Ovary (tissue), 9 donors: Measurements from ENCODE around the gene PPARA. TPM values are rescaled to one million over a fixed set of nuclear protein-coding genes. Genes with fewer than 3 reads are reported as not detected.

Source experiments
- DNase-seq, 5 donors: peaks; one replicate each; pipeline ENCODE4 v3.0.0-alpha.2; 2019 to 2020
- H3K27ac ChIP-seq, 2 donors: fragments of 200-600 bp; one replicate each; pipeline versions ENCODE4 v1.5.1 to v1.8.0; 2019 to 2022
- H3K27me3 ChIP-seq: fragments of 200-600 bp; one replicate; pipeline ENCODE4 v1.8.0; 2022
- H3K36me3 ChIP-seq: fragments of 200-600 bp; sonication (generic); one replicate; pipeline ENCODE4 v1.5.1; 2019
- H3K4me1 ChIP-seq: one replicate; pipeline ENCODE4 v1.8.1; 2013; ENCODE audit warnings: mild to moderate bottlenecking, moderate library complexity; ENCODE audit not compliant: insufficient read depth
- H3K4me3 ChIP-seq: fragments of 200-600 bp; sonication (generic); one replicate; pipeline ENCODE4 v1.5.1; 2017
- H3K9me3 ChIP-seq, 2 donors: fragments of 200-600 bp in 1 of 2; sonication (generic) in 1 of 2; one replicate each; pipeline versions ENCODE4 v1.5.1 to v1.8.1; 2013 to 2019; ENCODE audit warnings: mild to moderate bottlenecking in 1 of 2, moderate library complexity in 1 of 2
- CTCF ChIP-seq, 3 donors: fragments of 450-650 bp in 2 of 3; fragments of 200-600 bp in 1 of 3; IDR thresholded peaks; one replicate each; pipeline versions ENCODE4 v1.5.1 to v1.8.0; 2016 to 2022; ENCODE audit warnings: antibody characterized with exemption in 3 of 3, mild to moderate bottlenecking in 1 of 3
- EP300 ChIP-seq: sonication (generic); formaldehyde crosslinking; IDR thresholded peaks from one replicate; pipeline ENCODE4 v1.6.1; 2017; ENCODE audit warnings: antibody characterized with exemption
- POLR2A ChIP-seq: fragments of 450-650 bp; IDR thresholded peaks from one replicate; pipeline ENCODE4 v1.6.1; 2017; ENCODE audit warnings: antibody characterized with exemption, mild to moderate bottlenecking, moderate library complexity
- WGBS, 3 donors: extraction: QIAGEN DNeasy Blood & Tissue Kit in 1 of 3; methylation state at CpG; one replicate each; pipeline versions ENCODE4 v1.1.5 to v1.1.7; 2013 to 2017; 5-methylcytosine and 5-hydroxymethylcytosine counted together
- intact Hi-C, 4 donors: fragments of 100-400 bp; cut with DNase I; formaldehyde crosslinking; loops; one replicate each; pipeline versions ENCODE4 v1.11.0 to v1.15.1; 2022 to 2023
- polyA plus RNA-seq, 2 donors: library from polyadenylated mRNA; stranded (reverse); fragments of 200-250 nt in 1 of 2; fragments of 350-450 nt in 1 of 2; fragmentation: Illumina TruSeq in 1 of 2; extraction: RNeasy Lipid Tissue Mini Kit (QIAGEN cat#74804) in 1 of 2; gene quantifications; one replicate each; pipeline ENCODE4 v1.2.3, GENCODE V29; 2013 to 2014
- total RNA-seq, 7 donors: library from RNA; depleted of rRNA in 2 of 7; stranded (reverse); fragments of >200 nt in 2 of 7; fragmentation: NEBNext Ultra II Directional in 3 of 7; extraction: Animal tissue kit (Norgen Biotek cat#: 25700) in 3 of 7; gene quantifications; one replicate each; pipeline versions ENCODE4 v1.1.0 to v1.2.4, GENCODE V29; 2016 to 2023
- donor health status: DM: no; HTN: no; CAD: no; lungs with moderate emphysema.
- donor health status: DM: no; HTN: no; CAD: no.
- donor health status: Bipolar disorder and iron deficiency.
- donor health status: DM: yes; HTN: yes; CAD: no.
- donor health status: DM: no; HTN: no; CAD: no.
- donor health status: DM: yes; HTN: yes; CAD: no.

PPARA gene
- total and polyA plus RNA-seq, 9 donors: 9.7 to 41.0 (median 29.9) TPM

GRCh38 chr22:46281866-46282678, 131.7 kb downstream of the PPARA start:
- Histone ChIP-seq H3K27ac (no peak overlapping the region), H3K9me3 (no peaks in the 10 kb centered on the region), H3K4me3 (no peak overlapping the region), H3K27me3 (no peaks in the 10 kb centered on the region), H3K4me1 (no peaks in the 10 kb centered on the region), H3K36me3 (no peaks in the 10 kb centered on the region)
- 93 to 97% (median 96%) methylated on average over 13 of the region's 13 CpGs for WGBS, 3 donors
- intact Hi-C loops: no loop called here
- no peak for TF ChIP-seq CTCF (IDR thresholded peaks at IDR 0.05)
- no peak for TF ChIP-seq POLR2A
- no peak for TF ChIP-seq EP300
- peak in 1 of 5 donors; percentile 19 for DNase-seq

GRCh38 chr22:46286006-46286405, 135.7 kb downstream of the PPARA start:
- TF ChIP-seq EP300: no peak
- TF ChIP-seq CTCF (IDR thresholded peaks at IDR 0.05): no peak
- no peak for TF ChIP-seq POLR2A
- no peak for DNase-seq

DNA sequence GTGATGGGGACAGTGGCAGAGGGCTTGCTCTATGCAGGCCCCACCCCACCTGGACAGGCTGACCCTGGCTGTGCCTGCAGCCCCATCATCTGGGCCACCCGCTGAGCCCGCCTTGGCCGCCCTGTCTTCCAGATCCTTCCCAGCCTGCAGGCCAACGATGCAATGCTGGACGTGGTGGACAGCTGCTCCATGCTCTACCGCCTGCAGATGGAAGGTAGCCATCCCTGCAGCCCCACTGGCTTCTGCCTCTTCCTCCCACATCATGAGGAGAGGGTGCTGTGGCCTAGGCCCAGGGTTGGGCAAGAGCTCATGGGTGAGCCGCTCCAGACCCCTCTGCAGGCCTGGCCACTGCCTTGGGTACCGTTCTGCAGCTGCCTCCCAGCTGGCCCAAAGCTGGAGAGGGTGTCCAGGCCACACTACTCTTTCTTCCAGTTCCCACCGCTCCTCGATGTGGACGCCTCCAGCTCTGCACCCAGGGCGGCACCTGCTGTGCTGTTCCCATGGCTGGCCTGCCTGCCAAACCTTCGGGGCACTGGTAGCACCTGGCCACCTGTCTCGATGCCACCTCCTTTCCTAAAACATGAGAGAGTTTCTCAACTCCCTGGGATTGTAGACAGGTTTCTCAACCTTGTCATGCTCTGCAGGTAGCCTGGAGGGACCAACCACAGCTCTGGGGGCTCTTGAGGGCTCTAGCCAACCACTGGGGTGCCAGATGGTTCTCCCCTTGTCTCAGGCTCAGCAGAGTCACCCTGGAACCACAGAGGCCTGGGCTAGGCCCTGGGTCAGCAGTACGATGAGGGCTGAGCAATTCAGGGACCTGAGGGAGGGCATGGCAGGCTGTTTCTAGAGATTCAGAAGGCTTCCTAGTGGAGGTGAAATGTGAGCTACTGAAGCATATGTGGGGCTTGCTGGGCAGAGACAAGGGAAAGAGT, 136.9 kb downstream of the PPARA start:
- DNase-seq: no peak
- Histone ChIP-seq H3K27ac (no peak overlapping the region), H3K4me1 (no peaks in the 10 kb centered on the region), H3K36me3 (no peaks in the 10 kb centered on the region), H3K27me3 (no peaks in the 10 kb centered on the region), H3K9me3 (no peaks in the 10 kb centered on the region), H3K4me3 (no peak overlapping the region)
- WGBS, 3 donors: 89 to 92% (median 89%) methylated on average over 15 of the region's 15 CpGs
- intact Hi-C loops: no loop called here
- TF ChIP-seq CTCF (IDR thresholded peaks at IDR 0.05) (no peak), EP300 (no peak), POLR2A (no peak)

More at GRCh38 chr22:46286006-46286405, 135.7 kb downstream of the PPARA start:
- no peak overlapping the region for H3K27ac ChIP-seq
- H3K4me3 ChIP-seq: no peak overlapping the region
- H3K9me3 ChIP-seq: no peaks in the 10 kb centered on the region
- intact Hi-C loops: no loop called here
- H3K27me3 ChIP-seq: no peaks in the 10 kb centered on the region
- 86 to 92% (median 88%) methylated on average over 3 of the region's 3 CpGs for WGBS, 3 donors
- no peaks in the 10 kb centered on the region for H3K4me1 ChIP-seq
- no peaks in the 10 kb centered on the region for H3K36me3 ChIP-seq

DNA sequence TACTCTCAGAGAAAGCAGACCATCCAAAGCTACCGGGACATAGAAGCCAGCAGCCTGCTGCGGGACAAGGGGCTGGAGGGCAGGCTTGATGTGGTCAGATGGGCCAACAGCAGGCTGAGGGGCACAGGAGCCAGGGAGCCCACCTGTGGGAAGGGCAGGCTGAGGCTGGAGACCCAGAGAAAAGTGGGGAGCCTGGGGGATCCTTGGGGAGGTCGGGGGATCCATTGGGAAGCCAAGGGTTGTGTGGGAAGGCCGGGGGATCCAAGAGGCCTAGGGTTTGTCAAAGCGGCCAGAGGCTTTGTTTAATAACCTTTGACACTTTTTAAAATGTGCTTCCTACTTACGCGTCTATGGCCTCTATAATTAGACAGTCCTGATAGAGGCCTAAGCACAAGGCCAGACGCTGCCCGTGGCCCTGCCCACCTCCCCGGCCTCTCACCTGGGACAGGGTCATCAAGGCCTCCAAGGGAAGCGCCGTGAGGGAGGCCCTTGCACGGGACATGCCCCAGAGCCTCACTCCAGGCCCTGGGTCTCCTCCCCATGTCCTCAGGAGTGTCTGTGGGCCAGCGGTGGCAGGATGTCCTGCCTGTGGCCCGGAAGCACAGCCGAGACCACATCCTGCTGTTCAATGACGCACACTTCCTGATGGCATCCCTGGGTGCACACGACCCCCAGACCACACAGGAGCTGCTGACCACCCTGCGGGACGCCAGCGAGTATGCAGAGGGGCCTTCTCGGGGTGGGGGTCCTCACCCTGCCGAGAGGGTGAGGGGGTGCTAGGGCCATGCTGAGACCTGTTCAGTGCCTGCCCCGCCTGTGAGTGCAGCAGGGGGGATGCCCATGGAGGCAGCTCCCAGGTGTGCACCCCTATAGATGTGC, 137.8 kb downstream of the PPARA start:
- DNase-seq: no peak
- no peaks in the 10 kb centered on the region for H3K9me3 ChIP-seq
- no peaks in the 10 kb centered on the region for H3K4me1 ChIP-seq
- no peak overlapping the region for H3K4me3 ChIP-seq
- intact Hi-C loops: no loop called here
- WGBS, 3 donors: 77 to 85% (median 78%) methylated on average over 20 to 24 of the region's 24 CpGs
- no peaks in the 10 kb centered on the region for H3K27me3 ChIP-seq
- no peak overlapping the region for H3K27ac ChIP-seq
- no peak for TF ChIP-seq CTCF (IDR thresholded peaks at IDR 0.05)
- TF ChIP-seq EP300: no peak
- TF ChIP-seq POLR2A: no peak
- no peaks in the 10 kb centered on the region for H3K36me3 ChIP-seq
